GM12878 (cell line): ENCODE results near the gene ACSF2. TPM values are rescaled to one million over a fixed set of nuclear protein-coding genes. Genes with fewer than 3 reads are reported as not detected.

ENCODE experiments used
- ATAC-seq: fragments of 200-7000 bp; cut with Tn5 transposase; 3 replicates; pipeline ENCODE4 v1.9.1; 2020; ENCODE audit warnings: mild to moderate bottlenecking, moderate library complexity
- BruUV-seq: library from RNA; stranded (reverse); fragments of 400-500 nt; replicated peaks from 2 replicates; lab custom pipeline; 2021; lab: Mats Ljungman, UMichigan
- CTCF ChIA-PET: fragments of 300-600 bp; sonication (Branson Sonifier 250); formaldehyde crosslinking; extraction: SDS; loops from one replicate; lab custom pipeline; 2021; ENCODE audit warnings: inconsistent platforms; lab: Yijun Ruan, JAX
- POLR2A ChIA-PET: fragments of 350-600 bp; formaldehyde crosslinking; extraction: SDS; loops from one replicate; lab custom pipeline; 2021; ENCODE audit warnings: inconsistent platforms; lab: Charles Lee
- RAD21 ChIA-PET: fragments of 300-600 bp; sonication (Branson Sonifier 250); formaldehyde crosslinking; loops from one replicate; lab custom pipeline; 2023; ENCODE audit warnings: antibody characterized with exemption; ENCODE audit not compliant: unreplicated experiment; lab: Charles Lee
- SMC1A ChIA-PET: fragments of 300-600 bp; sonication (Branson Sonifier 250); formaldehyde crosslinking; loops from one replicate; lab custom pipeline; 2023; ENCODE audit not compliant: unreplicated experiment, uncharacterized antibody; lab: Charles Lee
- DNase-seq: peaks from one replicate; pipeline ENCODE4 v3.0.0-alpha.2; 2011; ENCODE audit warnings: low read depth, low spot score
- FAIRE-seq: peaks from 3 replicates; lab custom pipeline; 2011; peaks lifted over from hg19 to GRCh38; lab: Jason Lieb, UNC
- H2AFZ ChIP-seq: 2 replicates; pipeline ENCODE4 v1.6.0; 2011; ENCODE audit warnings: low read depth, low read length, control low read depth; ENCODE audit not compliant: control insufficient read depth
- H3K27ac ChIP-seq: 2 replicates; pipeline ENCODE4 v1.5.1; 2011; ENCODE audit warnings: control low read depth; ENCODE audit not compliant: control insufficient read depth, insufficient read depth
- H3K27me3 ChIP-seq, 2 experiments: replicated peaks in 1 of 2; 2 replicates each; pipeline versions ENCODE4 v1.6.0 to v1.6.1; 2011; ENCODE audit warnings: low read length in 1 of 2; ENCODE audit not compliant: control insufficient read depth in 2 of 2, insufficient read depth in 2 of 2
- H3K36me3 ChIP-seq, 2 experiments: 2 replicates each; pipeline ENCODE4 v1.5.1; 2011; ENCODE audit warnings: low read length in 1 of 2; ENCODE audit not compliant: control insufficient read depth in 2 of 2, insufficient read depth in 2 of 2
- H3K4me1 ChIP-seq: 2 replicates; pipeline ENCODE4 v1.6.1; 2011; ENCODE audit warnings: mild to moderate bottlenecking, low read length, moderate library complexity, mixed read lengths; ENCODE audit not compliant: control insufficient read depth, insufficient read depth
- H3K4me2 ChIP-seq: 2 replicates; pipeline ENCODE4 v1.6.0; 2011; ENCODE audit warnings: control low read depth; ENCODE audit not compliant: control insufficient read depth, insufficient read depth
- H3K4me3 ChIP-seq: fragments of 200-600 bp; sonication (generic); 2 replicates; pipeline ENCODE4 v1.5.1; 2016
- H3K79me2 ChIP-seq: 2 replicates; pipeline ENCODE4 v1.6.0; 2011; ENCODE audit warnings: low read length; ENCODE audit not compliant: control insufficient read depth, insufficient read depth
- H3K9ac ChIP-seq: 2 replicates; pipeline ENCODE4 v1.8.0; 2011; ENCODE audit warnings: low read length, control low read depth, mixed read lengths; ENCODE audit not compliant: control insufficient read depth, insufficient read depth
- H3K9me3 ChIP-seq: replicated peaks from 3 replicates; pipeline ENCODE4 v1.5.1; 2011; ENCODE audit warnings: mild to moderate bottlenecking, low read length; ENCODE audit not compliant: control insufficient read depth, insufficient read depth
- H4K20me1 ChIP-seq: 2 replicates; pipeline ENCODE4 v1.6.0; 2011; ENCODE audit not compliant: control insufficient read depth, insufficient read depth
- BMI1 ChIP-seq: fragments of 450-650 bp; IDR thresholded peaks from 2 replicates; pipeline ENCODE4 v1.6.1; 2016; ENCODE audit warnings: mild to moderate bottlenecking, moderate library complexity, borderline replicate concordance
- CEBPB ChIP-seq, 2 experiments: fragments of 150-350 bp in 1 of 2; IDR thresholded peaks; 2 replicates each; pipeline ENCODE4 v1.6.1; 2012 to 2014; ENCODE audit warnings: low read depth in 2 of 2, low read length in 2 of 2, borderline replicate concordance in 1 of 2, inconsistent platforms in 1 of 2
- CEBPZ ChIP-seq: fragments of 150-350 bp; IDR thresholded peaks from 2 replicates; pipeline ENCODE4 v1.6.1; 2016; ENCODE audit warnings: low read depth, low read length
- HCFC1 ChIP-seq: fragments of 150-350 bp; IDR thresholded peaks from 2 replicates; pipeline ENCODE4 v1.6.1; 2014; ENCODE audit warnings: low read length
- IKZF2 ChIP-seq, 2 experiments: fragments of 450-650 bp; IDR thresholded peaks; 2 replicates each; pipeline ENCODE4 v1.6.1; 2017; ENCODE audit warnings: mild to moderate bottlenecking in 2 of 2, moderate library complexity in 2 of 2
- IRF3 ChIP-seq: fragments of 450-650 bp; IDR thresholded peaks from 2 replicates; pipeline ENCODE4 v1.6.1; 2014; ENCODE audit warnings: mild to moderate bottlenecking
- MEF2B ChIP-seq: fragments of 450-650 bp; IDR thresholded peaks from 2 replicates; pipeline ENCODE4 v1.6.1; 2018; ENCODE audit warnings: mild to moderate bottlenecking, moderate library complexity; ENCODE audit not compliant: partially characterized antibody, poor library complexity, severe bottlenecking
- MTA3 ChIP-seq: IDR thresholded peaks from 2 replicates; pipeline ENCODE4 v1.6.1; 2012; ENCODE audit warnings: low read length, inconsistent platforms, borderline replicate concordance
- PBX3 ChIP-seq: IDR thresholded peaks from 2 replicates; pipeline ENCODE4 v1.6.1; 2011; ENCODE audit warnings: mild to moderate bottlenecking, low read depth, low read length, moderate library complexity; ENCODE audit not compliant: insufficient replicate concordance
- RUNX3 ChIP-seq: IDR thresholded peaks from 2 replicates; pipeline ENCODE4 v1.6.1; 2012; ENCODE audit warnings: low read length, inconsistent platforms
- SIN3A ChIP-seq: IDR thresholded peaks from 2 replicates; pipeline ENCODE4 v1.6.1; 2012; ENCODE audit warnings: low read depth, low read length, improper control_type of control experiment
- SPI1 ChIP-seq: IDR thresholded peaks from 2 replicates; pipeline ENCODE4 v1.6.1; 2011; ENCODE audit warnings: low read depth, mild to moderate bottlenecking, low read length, moderate library complexity, borderline replicate concordance; ENCODE audit not compliant: insufficient read depth
- STAT3 ChIP-seq: IDR thresholded peaks from 2 replicates; pipeline ENCODE4 v1.6.1; 2011; ENCODE audit warnings: low read depth, low read length, improper control_type of control experiment
- SUZ12 ChIP-seq: fragments of 200-600 bp; sonication (generic); IDR thresholded peaks from one replicate; pipeline ENCODE4 v1.6.1; 2018; ENCODE audit warnings: antibody characterized with exemption, mild to moderate bottlenecking; ENCODE audit not compliant: unreplicated experiment
- WGBS: methylation state at CpG from one replicate; pipeline ENCODE4 v1.1.6; 2016; ENCODE audit warnings: low lambda C conversion rate; ENCODE audit not compliant: insufficient replicate concordance, insufficient coverage; ENCODE audit errors: missing lambda C conversion rate; 5-methylcytosine and 5-hydroxymethylcytosine counted together
- in situ Hi-C: fragments of 300-500 bp; cut with MboI; formaldehyde crosslinking; loops from 9 replicates; pipeline ENCODE4 v1.14.3; 2018; ENCODE audit warnings: mixed read lengths
- intact Hi-C: fragments of 100-400 bp; cut with micrococcal nuclease; formaldehyde crosslinking; loops from one replicate; pipeline ENCODE4 v1.14.2; 2022; ENCODE audit not compliant: unreplicated experiment
- polyA plus RNA-seq, 11 experiments: library from polyadenylated mRNA; depleted of rRNA in 4 of 11; unstranded in 6 of 11; stranded (reverse) in 5 of 11; fragments of >200 nt; fragmentation: Nextera tagmentation in 4 of 11; fragmentation: Illumina TruSeq in 1 of 11; extraction: Ambion mirVana in 4 of 11; extraction: Trizol in 1 of 11; gene quantifications; 1 replicate in 1 of 11; 2 replicates in 10 of 11; pipeline versions ENCODE4 v1.2.1 to v1.2.3, GENCODE V29; 2011 to 2016; ENCODE audit warnings: inconsistent platforms in 2 of 11, missing spikeins in 2 of 11, low read depth in 1 of 11
- total RNA-seq, 4 experiments: library from RNA; depleted of rRNA in 3 of 4; stranded (reverse); fragments of >200 nt in 3 of 4; fragmentation: Illumina TruSeq in 1 of 4; extraction: Trizol in 1 of 4; gene quantifications; 2 replicates each; pipeline versions ENCODE4 v1.2.1 to v1.2.3, GENCODE V29; 2013 to 2021
- TF ChIP-seq, protein P1 (sequence below): fragments of 450-650 bp; IDR thresholded peaks from 2 replicates; pipeline ENCODE4 v1.6.1; 2016; ENCODE audit warnings: mild to moderate bottlenecking, moderate library complexity, borderline replicate concordance

Gene ACSF2
- total and polyA plus RNA-seq, 10 of the 15 experiments (the other 5 are each of a cell fraction or from before 2014, with no cell fraction given): 7.1 to 32.8 (median 16.8) TPM

DNA sequence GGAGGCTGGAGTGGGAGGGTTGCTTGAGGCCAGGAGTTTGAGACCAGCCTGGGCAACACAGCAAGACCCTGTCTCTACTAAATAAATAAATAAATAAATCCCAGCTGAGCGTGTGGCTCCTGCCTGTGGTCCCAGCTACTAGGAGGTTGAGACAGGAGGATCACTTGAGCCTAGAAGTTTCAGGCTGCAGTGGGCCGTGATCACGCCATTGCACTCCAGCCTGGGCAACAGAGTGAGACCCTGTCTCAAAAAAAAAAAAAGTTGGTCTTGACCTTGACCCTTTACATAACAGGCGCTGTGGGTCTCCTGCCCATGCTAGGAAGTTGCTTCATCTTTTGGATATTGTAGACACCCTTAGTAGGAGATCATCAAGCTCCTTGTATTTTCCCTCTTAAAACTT is 11.4 kb downstream of the ACSF2 start:
- POLR2A ChIA-PET: interaction anchor here (0.8 to 1.3 kb wide), 2 partner anchors 15 to 22 kb away, joined by 3 read pairs; no protein-coding TSS in a partner anchor
- CTCF ChIA-PET: interaction anchor here (0.7 to 1.2 kb wide), 4 partner anchors 11 to 189 kb away, joined by 3 to 7 read pairs (median 5); partner anchors contain the start of genes ACSF2 and LRRC59
- Histone ChIP-seq H3K9ac (no peak overlapping the region), H3K27me3 (no peaks in the 10 kb centered on the region), H4K20me1 (no peaks in the 10 kb centered on the region), H3K4me3 (no peak overlapping the region), H3K36me3 (no peaks in the 10 kb centered on the region), H3K27ac (no peak overlapping the region), H3K79me2 (no peaks in the 10 kb centered on the region), H3K4me2 (no peak overlapping the region), H3K4me1 (no peaks in the 10 kb centered on the region), H2AFZ (no peak overlapping the region), H3K9me3 (no peaks in the 10 kb centered on the region)
- WGBS: 98% methylated on average over 4 of the region's 4 CpGs
- FAIRE-seq (no peak), DNase-seq (no peak), ATAC-seq (no peak)
- SMC1A ChIA-PET: no interaction called here
- RAD21 ChIA-PET: no interaction called here
- BruUV-seq: no TSS peak
- intact Hi-C loops: no loop called here
- in situ Hi-C loops: no loop called here
- TF ChIP-seq, protein P1, sequence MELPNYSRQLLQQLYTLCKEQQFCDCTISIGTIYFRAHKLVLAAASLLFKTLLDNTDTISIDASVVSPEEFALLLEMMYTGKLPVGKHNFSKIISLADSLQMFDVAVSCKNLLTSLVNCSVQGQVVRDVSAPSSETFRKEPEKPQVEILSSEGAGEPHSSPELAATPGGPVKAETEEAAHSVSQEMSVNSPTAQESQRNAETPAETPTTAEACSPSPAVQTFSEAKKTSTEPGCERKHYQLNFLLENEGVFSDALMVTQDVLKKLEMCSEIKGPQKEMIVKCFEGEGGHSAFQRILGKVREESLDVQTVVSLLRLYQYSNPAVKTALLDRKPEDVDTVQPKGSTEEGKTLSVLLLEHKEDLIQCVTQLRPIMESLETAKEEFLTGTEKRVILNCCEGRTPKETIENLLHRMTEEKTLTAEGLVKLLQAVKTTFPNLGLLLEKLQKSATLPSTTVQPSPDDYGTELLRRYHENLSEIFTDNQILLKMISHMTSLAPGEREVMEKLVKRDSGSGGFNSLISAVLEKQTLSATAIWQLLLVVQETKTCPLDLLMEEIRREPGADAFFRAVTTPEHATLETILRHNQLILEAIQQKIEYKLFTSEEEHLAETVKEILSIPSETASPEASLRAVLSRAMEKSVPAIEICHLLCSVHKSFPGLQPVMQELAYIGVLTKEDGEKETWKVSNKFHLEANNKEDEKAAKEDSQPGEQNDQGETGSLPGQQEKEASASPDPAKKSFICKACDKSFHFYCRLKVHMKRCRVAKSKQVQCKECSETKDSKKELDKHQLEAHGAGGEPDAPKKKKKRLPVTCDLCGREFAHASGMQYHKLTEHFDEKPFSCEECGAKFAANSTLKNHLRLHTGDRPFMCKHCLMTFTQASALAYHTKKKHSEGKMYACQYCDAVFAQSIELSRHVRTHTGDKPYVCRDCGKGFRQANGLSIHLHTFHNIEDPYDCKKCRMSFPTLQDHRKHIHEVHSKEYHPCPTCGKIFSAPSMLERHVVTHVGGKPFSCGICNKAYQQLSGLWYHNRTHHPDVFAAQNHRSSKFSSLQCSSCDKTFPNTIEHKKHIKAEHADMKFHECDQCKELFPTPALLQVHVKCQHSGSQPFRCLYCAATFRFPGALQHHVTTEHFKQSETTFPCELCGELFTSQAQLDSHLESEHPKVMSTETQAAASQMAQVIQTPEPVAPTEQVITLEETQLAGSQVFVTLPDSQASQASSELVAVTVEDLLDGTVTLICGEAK: no peak
- TF ChIP-seq MTA3: no peak
- no peak for TF ChIP-seq BMI1
- no peak for TF ChIP-seq SIN3A
- TF ChIP-seq SUZ12: no peak
- no peak for TF ChIP-seq RUNX3
- no peak for TF ChIP-seq SPI1
- TF ChIP-seq CEBPZ: no peak
- no peak for TF ChIP-seq HCFC1
- no peak for TF ChIP-seq CEBPB (IDR thresholded peaks at IDR 0.05; ENCODE audit: borderline replicate concordance in 1 of 2, low read depth in 2 of 2, low read length in 2 of 2)
- TF ChIP-seq IRF3: no peak
- no peak for TF ChIP-seq STAT3
- no peak for TF ChIP-seq PBX3
- TF ChIP-seq IKZF2 (IDR thresholded peaks at IDR 0.05): no peak
- no peak for TF ChIP-seq MEF2B
